OCI-LY7 (cell line): ENCODE data around the gene USP32. TPM values are rescaled to one million over a fixed set of nuclear protein-coding genes. Genes with fewer than 3 reads are reported as not detected.

Experiments used
- BruUV-seq: library from RNA; stranded (reverse); fragments of 400-500 nt; replicated peaks from 2 replicates; lab custom pipeline; 2021; lab: Mats Ljungman, UMichigan
- CTCF ChIA-PET: fragments of 300-600 bp; sonication (Branson Sonifier 250); formaldehyde crosslinking; loops from one replicate; lab custom pipeline; 2022; ENCODE audit warnings: antibody characterized with exemption; ENCODE audit not compliant: unreplicated experiment; lab: Charles Lee
- POLR2A ChIA-PET: fragments of 300-600 bp; sonication (Branson Sonifier 250); formaldehyde crosslinking; loops from one replicate; lab custom pipeline; 2022; ENCODE audit warnings: antibody characterized with exemption; lab: Charles Lee
- DNase-seq: peaks from one replicate; pipeline ENCODE4 v3.0.0-alpha.2; 2015; ENCODE audit warnings: low spot score
- H2AFZ ChIP-seq: fragments of 200-600 bp; sonication (generic), shearing (Covaris generic); 2 replicates; pipeline ENCODE4 v1.6.1; 2014; ENCODE audit warnings: mild to moderate bottlenecking, antibody characterized with exemption, low read length, moderate library complexity
- H3K27ac ChIP-seq: fragments of 200-600 bp; sonication (generic); 2 replicates; pipeline ENCODE4 v1.5.1; 2014; ENCODE audit warnings: mixed run types, low read depth, mild to moderate bottlenecking, moderate library complexity, low read length, inconsistent platforms; ENCODE audit not compliant: poor library complexity, severe bottlenecking
- H3K36me3 ChIP-seq: fragments of 200-600 bp; sonication (generic); 2 replicates; pipeline ENCODE4 v1.6.1; 2014; ENCODE audit warnings: mild to moderate bottlenecking, antibody characterized with exemption, low read length, moderate library complexity, mixed read lengths; ENCODE audit not compliant: insufficient read depth
- H3K4me1 ChIP-seq: fragments of 200-600 bp; sonication (generic); 2 replicates; pipeline ENCODE4 v1.5.1; 2014; ENCODE audit warnings: mild to moderate bottlenecking, low read length; ENCODE audit not compliant: insufficient read depth, poor library complexity, severe bottlenecking
- H3K4me2 ChIP-seq: fragments of 200-600 bp; sonication (generic); 2 replicates; pipeline ENCODE4 v1.6.1; 2014; ENCODE audit warnings: mild to moderate bottlenecking, low read length
- H3K4me3 ChIP-seq: fragments of 200-600 bp; sonication (generic); 2 replicates; pipeline ENCODE4 v1.5.1; 2014; ENCODE audit warnings: mild to moderate bottlenecking, low read depth, low read length; ENCODE audit not compliant: poor library complexity, severe bottlenecking
- H3K79me2 ChIP-seq: fragments of 200-600 bp; sonication (generic); 2 replicates; pipeline ENCODE4 v1.6.1; 2016; ENCODE audit warnings: low read depth, mild to moderate bottlenecking, low read length, moderate library complexity, mixed read lengths; ENCODE audit not compliant: insufficient read depth
- H3K9me2 ChIP-seq: fragments of 200-600 bp; sonication (generic); 2 replicates; pipeline ENCODE4 v1.6.1; 2016; ENCODE audit warnings: mild to moderate bottlenecking, low read length, mixed read lengths; ENCODE audit not compliant: insufficient read depth
- H3K9me3 ChIP-seq: fragments of 200-600 bp; sonication (generic); 2 replicates; pipeline ENCODE4 v1.6.1; 2014; ENCODE audit warnings: mild to moderate bottlenecking, mixed run types, low read length, mixed read lengths
- H4K20me1 ChIP-seq: fragments of 200-600 bp; sonication (generic); 2 replicates; pipeline ENCODE4 v1.6.1; 2014; ENCODE audit warnings: mild to moderate bottlenecking, antibody characterized with exemption, low read length, moderate library complexity, mixed read lengths; ENCODE audit not compliant: insufficient read depth
- EZH2phosphoT487 ChIP-seq: fragments of 200-600 bp; sonication (generic); IDR thresholded peaks from 2 replicates; pipeline ENCODE4 v1.6.1; 2018; ENCODE audit warnings: low read depth, borderline replicate concordance, mild to moderate bottlenecking, mixed run types, antibody characterized with exemption, low read length, moderate library complexity, mixed read lengths
- intact Hi-C: fragments of 100-400 bp; cut with micrococcal nuclease; formaldehyde crosslinking; loops from one replicate; pipeline ENCODE4 v1.10.0; 2022; ENCODE audit not compliant: unreplicated experiment
- total RNA-seq, 2 experiments: library from RNA; depleted of rRNA in 1 of 2; stranded (reverse); fragments of >200 nt in 1 of 2; shearing (Covaris generic) in 1 of 2; gene quantifications; 2 replicates each; pipeline ENCODE4 v1.2.3, GENCODE V29; 2014 to 2022
- TF ChIP-seq, protein P1 (sequence below): fragments of 200-600 bp; sonication (generic); conservative IDR thresholded peaks from 2 replicates; pipeline ENCODE4 v1.5.1; 2014; ENCODE audit warnings: mild to moderate bottlenecking, antibody characterized with exemption, low read length, moderate library complexity, mixed read lengths

The USP32 gene
- total RNA-seq, 2 experiments from 2014 or later, result 16.9 to 28.0 TPM

DNA sequence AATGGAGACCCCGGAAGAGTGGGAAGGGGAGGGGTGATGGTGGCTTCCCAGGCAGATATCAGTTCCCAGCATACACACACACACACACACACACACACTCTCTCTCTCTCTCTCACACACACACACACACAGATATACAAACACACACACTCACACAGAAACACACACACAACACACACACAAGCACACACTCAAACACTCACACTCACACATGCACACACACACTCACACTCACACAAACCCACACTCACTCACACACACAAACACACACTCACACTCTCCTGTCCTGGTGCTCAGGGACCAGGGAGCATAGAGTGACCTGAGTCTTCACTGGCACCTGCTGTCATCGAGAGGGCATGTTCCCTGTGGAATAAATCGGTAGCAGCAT, 236.5 kb downstream of the USP32 start:
- H3K4me3 ChIP-seq, result no peak overlapping the region
- intact Hi-C loops, result no loop called here
- H3K9me2 ChIP-seq, result no peaks in the 10 kb centered on the region
- no peaks in the 10 kb centered on the region for H4K20me1 ChIP-seq
- H3K27ac ChIP-seq, result no peak overlapping the region
- no TSS peak for BruUV-seq
- no peaks in the 10 kb centered on the region for H3K36me3 ChIP-seq
- TF ChIP-seq, protein P1, sequence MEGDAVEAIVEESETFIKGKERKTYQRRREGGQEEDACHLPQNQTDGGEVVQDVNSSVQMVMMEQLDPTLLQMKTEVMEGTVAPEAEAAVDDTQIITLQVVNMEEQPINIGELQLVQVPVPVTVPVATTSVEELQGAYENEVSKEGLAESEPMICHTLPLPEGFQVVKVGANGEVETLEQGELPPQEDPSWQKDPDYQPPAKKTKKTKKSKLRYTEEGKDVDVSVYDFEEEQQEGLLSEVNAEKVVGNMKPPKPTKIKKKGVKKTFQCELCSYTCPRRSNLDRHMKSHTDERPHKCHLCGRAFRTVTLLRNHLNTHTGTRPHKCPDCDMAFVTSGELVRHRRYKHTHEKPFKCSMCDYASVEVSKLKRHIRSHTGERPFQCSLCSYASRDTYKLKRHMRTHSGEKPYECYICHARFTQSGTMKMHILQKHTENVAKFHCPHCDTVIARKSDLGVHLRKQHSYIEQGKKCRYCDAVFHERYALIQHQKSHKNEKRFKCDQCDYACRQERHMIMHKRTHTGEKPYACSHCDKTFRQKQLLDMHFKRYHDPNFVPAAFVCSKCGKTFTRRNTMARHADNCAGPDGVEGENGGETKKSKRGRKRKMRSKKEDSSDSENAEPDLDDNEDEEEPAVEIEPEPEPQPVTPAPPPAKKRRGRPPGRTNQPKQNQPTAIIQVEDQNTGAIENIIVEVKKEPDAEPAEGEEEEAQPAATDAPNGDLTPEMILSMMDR, result no peak
- no peak for TF ChIP-seq EZH2phosphoT487
- H3K4me1 ChIP-seq, result peaks cover 9% of the 10 kb centered on the region
- H3K4me2 ChIP-seq, result no peak overlapping the region
- H3K9me3 ChIP-seq, result no peaks in the 10 kb centered on the region
- no peak overlapping the region for H2AFZ ChIP-seq
- DNase-seq, result no peak
- CTCF ChIA-PET, result no interaction called here
- POLR2A ChIA-PET, result no interaction called here
- no peaks in the 10 kb centered on the region for H3K79me2 ChIP-seq

DNA sequence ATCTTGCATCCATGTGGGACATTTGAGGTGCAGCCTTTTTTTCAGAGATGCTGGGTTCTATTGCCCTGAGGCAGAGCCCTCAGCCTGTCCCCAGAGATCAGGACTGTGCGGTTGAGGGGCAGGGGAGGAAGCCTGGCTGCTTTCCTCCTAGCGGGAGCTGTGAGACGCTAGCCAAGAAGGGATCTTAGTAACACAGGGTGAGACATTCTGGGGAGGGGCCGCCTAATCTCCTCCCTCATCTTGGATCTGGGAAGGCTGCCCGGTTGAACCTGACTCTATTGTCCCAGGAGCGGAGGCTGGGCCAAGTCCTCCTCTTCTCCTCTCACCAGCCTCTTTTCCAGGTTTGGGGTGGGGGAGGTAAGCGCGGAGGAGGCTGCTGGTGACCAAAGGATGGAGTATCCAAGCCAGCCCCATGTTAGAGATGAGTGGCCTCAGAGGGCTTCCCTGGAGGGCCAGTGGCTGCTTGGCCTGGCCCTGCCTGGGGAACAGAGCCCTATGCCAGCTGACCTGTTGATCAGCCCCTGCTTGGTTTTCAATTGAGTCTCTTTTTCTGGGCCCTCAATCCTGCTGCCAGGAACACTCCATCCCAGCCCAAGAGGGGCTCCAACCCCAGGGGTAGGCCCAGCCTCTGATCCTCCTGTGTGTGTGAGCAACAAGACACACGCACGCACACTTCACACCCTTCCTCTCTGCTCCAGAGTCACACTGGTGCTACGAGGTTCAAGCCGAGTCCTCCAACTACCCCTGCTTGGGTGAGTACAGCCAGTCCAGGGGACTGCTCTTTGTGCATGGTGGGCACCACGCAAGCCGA, 237.1 kb downstream of the USP32 start:
- Histone ChIP-seq H4K20me1 (no peaks in the 10 kb centered on the region), H3K27ac (no peak overlapping the region), H3K36me3 (no peaks in the 10 kb centered on the region), H2AFZ (no peak overlapping the region), H3K9me2 (no peaks in the 10 kb centered on the region), H3K79me2 (no peaks in the 10 kb centered on the region), H3K9me3 (no peaks in the 10 kb centered on the region), H3K4me2 (no peak overlapping the region), H3K4me1 (peaks cover 9% of the 10 kb centered on the region), H3K4me3 (no peak overlapping the region)
- ChIA-PET POLR2A (no interaction called here), CTCF (no interaction called here)
- BruUV-seq, result no TSS peak
- TF ChIP-seq, protein P1, result no peak
- no peak for TF ChIP-seq EZH2phosphoT487
- no peak for DNase-seq
- intact Hi-C loops, result no loop called here
